Epithelial cell of esophagus (primary cell): Measurements from ENCODE around the gene LYST.

ENCODE experiments used
- DNase-seq: peaks from one replicate; pipeline ENCODE4 v3.0.0; 2010; ENCODE audit warnings: low read depth
- H3K4me3 ChIP-seq: 2 replicates; pipeline ENCODE4 v1.5.1; 2011; ENCODE audit warnings: mild to moderate bottlenecking, low read length, control low read depth
- CTCF ChIP-seq: IDR thresholded peaks from 2 replicates; pipeline ENCODE4 v1.5.1; 2011; ENCODE audit warnings: low read depth, mild to moderate bottlenecking, low read length, control low read depth, inconsistent platforms; ENCODE audit not compliant: insufficient read depth; ENCODE audit errors: missing control alignments

LYST gene

GRCh38 chr1:235657747-235658526, 208.8 kb downstream of the LYST start:
- H3K4me3 ChIP-seq: no peak overlapping the region
- TF ChIP-seq CTCF: no peak

GRCh38 chr1:235657269-235657668, 209.4 kb downstream of the LYST start:
- DNase-seq: no peak
- H3K4me3 ChIP-seq: no peak overlapping the region
- TF ChIP-seq CTCF: no peak

More at GRCh38 chr1:235657747-235658526, 208.8 kb downstream of the LYST start:
- DNase-seq: no peak

- DNase-seq: no peak
- no peak for TF ChIP-seq CTCF
- no peak overlapping the region for H3K4me3 ChIP-seq
These were observed 214.3 kb downstream of the LYST start for GRCh38 chr1:235652364-235652763.

GRCh38 chr1:235651170-235651806, 215.4 kb downstream of the LYST start:
- DNase-seq: no peak
- no peak overlapping the region for H3K4me3 ChIP-seq
- no peak for TF ChIP-seq CTCF

GRCh38 chr1:235650341-235651169, 216.2 kb downstream of the LYST start:
- TF ChIP-seq CTCF: no peak
- no peak overlapping the region for H3K4me3 ChIP-seq
- DNase-seq: no peak

- H3K4me3 ChIP-seq: peak within 1 kb of the TSS; percentile 23
- DNase-seq: no peak
- no peak for TF ChIP-seq CTCF
These were observed 217.1 kb downstream of the LYST start, which contains the start of gene GNG4 for GRCh38 chr1:235649368-235650163. Gene GNG4, minus strand, starts transcription at chr1:235649784. Its CDS starts 65,946 bp downstream, at chr1:235583838.
